ENCODE measurements around the gene PKNOX2. TPM values are rescaled to one million over a fixed set of nuclear protein-coding genes. Genes with fewer than 3 reads are reported as not detected.
A peak's percentile ranks its signal among the peaks of the same experiment; 100 is the strongest.

The PKNOX2 gene
- total and polyA plus RNA-seq, 4 experiments from 2014 or later = not detected

GRCh38 chr11:125154378-125155099 is 10.0 kb upstream of the PKNOX2 start:
- H3K9me3 Mint-ChIP-seq = no peaks in the 10 kb centered on the region
- POLR2A ChIA-PET (ENCODE audit: partially characterized antibody) = no interaction called here
- H3K36me3 ChIP-seq (ENCODE audit: insufficient read depth, low read length) = no peaks in the 10 kb centered on the region
- intact Hi-C loops (cut with micrococcal nuclease) = no loop called here
- H3K27ac ChIP-seq (ENCODE audit: low read depth, low read length) = no peak overlapping the region
- peaks cover 29 to 32% of the 10 kb centered on the region in 2 donors for H3K27me3 Mint-ChIP-seq
- H3K4me1 Mint-ChIP-seq = no peaks in the 10 kb centered on the region
- H3K4me3 Mint-ChIP-seq = no peak overlapping the region
- H3K27me3 ChIP-seq (ENCODE audit: insufficient read depth, low read length) = no peaks in the 10 kb centered on the region
- no peaks in the 10 kb centered on the region for H3K4me1 ChIP-seq (ENCODE audit: insufficient read depth, low read length)
- DNase-seq = no peak
- H3K27ac Mint-ChIP-seq = no peak overlapping the region
- no peaks in the 10 kb centered on the region for H3K9me3 ChIP-seq (ENCODE audit: control insufficient read depth in 1 of 2, low read length in 2 of 2)
- no peak overlapping the region for H3K4me3 ChIP-seq (ENCODE audit: low read length in 2 of 2)
- CTCF ChIA-PET (ENCODE audit: partially characterized antibody) = interaction anchor here (1.0 kb wide), 1 partner anchor 14 kb away, joined by 3 read pairs; no protein-coding TSS in a partner anchor
- H3K36me3 Mint-ChIP-seq = no peaks in the 10 kb centered on the region

GRCh38 chr11:125155100-125155444 is 9.5 kb upstream of the PKNOX2 start:
- Histone ChIP-seq H3K27ac (ENCODE audit: low read depth, low read length) (no peak overlapping the region), H3K27me3 (ENCODE audit: insufficient read depth, low read length) (no peaks in the 10 kb centered on the region), H3K36me3 (ENCODE audit: insufficient read depth, low read length) (no peaks in the 10 kb centered on the region), H3K4me1 (ENCODE audit: insufficient read depth, low read length) (no peaks in the 10 kb centered on the region), H3K4me3 (ENCODE audit: low read length in 2 of 2) (no peak overlapping the region), H3K9me3 (ENCODE audit: control insufficient read depth in 1 of 2, low read length in 2 of 2) (no peaks in the 10 kb centered on the region)
- ChIA-PET CTCF (ENCODE audit: partially characterized antibody) (interaction anchor here (1.0 kb wide), 1 partner anchor 14 kb away, joined by 3 read pairs; no protein-coding TSS in a partner anchor), POLR2A (ENCODE audit: partially characterized antibody) (no interaction called here)
- no peaks in the 10 kb centered on the region for H3K36me3 Mint-ChIP-seq
- intact Hi-C loops (cut with micrococcal nuclease) = no loop called here
- DNase-seq = no peak
- H3K9me3 Mint-ChIP-seq = no peaks in the 10 kb centered on the region
- H3K27ac Mint-ChIP-seq = peak overlapping the region in 1 of 7 donors; percentile 10
- peaks cover 29 to 32% of the 10 kb centered on the region in 2 donors for H3K27me3 Mint-ChIP-seq
- no peaks in the 10 kb centered on the region for H3K4me1 Mint-ChIP-seq
- no peak overlapping the region for H3K4me3 Mint-ChIP-seq

- intact Hi-C loops (cut with micrococcal nuclease) = no loop called here
- H3K9me3 Mint-ChIP-seq = no peaks in the 10 kb centered on the region
- POLR2A ChIA-PET (ENCODE audit: partially characterized antibody) = no interaction called here
Measured at GRCh38 chr11:125155767-125156166, 8.8 kb upstream of the PKNOX2 start.

GRCh38 chr11:125156346-125157117 is 8.0 kb upstream of the PKNOX2 start:
- POLR2A ChIA-PET (ENCODE audit: partially characterized antibody) = interaction anchor here (0.6 kb wide), 1 partner anchor 184 kb away, joined by 4 read pairs; no protein-coding TSS in a partner anchor
- Histone ChIP-seq H3K4me3 (ENCODE audit: low read length in 2 of 2) (no peak overlapping the region), H3K9me3 (ENCODE audit: control insufficient read depth in 1 of 2, low read length in 2 of 2) (no peaks in the 10 kb centered on the region), H3K27me3 (ENCODE audit: insufficient read depth, low read length) (no peaks in the 10 kb centered on the region), H3K27ac (ENCODE audit: low read depth, low read length) (no peak overlapping the region), H3K36me3 (ENCODE audit: insufficient read depth, low read length) (no peaks in the 10 kb centered on the region), H3K4me1 (ENCODE audit: insufficient read depth, low read length) (no peaks in the 10 kb centered on the region)
- CTCF ChIA-PET (ENCODE audit: partially characterized antibody) = interaction anchor here (3.6 kb wide), 1 partner anchor 14 kb away, joined by 15 read pairs; no protein-coding TSS in a partner anchor
- no peak overlapping the region for H3K4me3 Mint-ChIP-seq
- no peaks in the 10 kb centered on the region for H3K9me3 Mint-ChIP-seq
- peaks cover 35% of the 10 kb centered on the region in 2 donors for H3K27me3 Mint-ChIP-seq
- intact Hi-C loops (cut with micrococcal nuclease) = no loop called here
- no peak overlapping the region for H3K27ac Mint-ChIP-seq
- H3K4me1 Mint-ChIP-seq = no peaks in the 10 kb centered on the region
- H3K36me3 Mint-ChIP-seq = no peaks in the 10 kb centered on the region
- no peak for DNase-seq

More at GRCh38 chr11:125155767-125156166, 8.8 kb upstream of the PKNOX2 start:
- DNase-seq = no peak
- CTCF ChIA-PET (ENCODE audit: partially characterized antibody) = no interaction called here
- Mint-ChIP-seq H3K36me3 (no peaks in the 10 kb centered on the region), H3K27ac (no peak overlapping the region), H3K4me3 (no peak overlapping the region), H3K27me3 (peaks cover 34 to 35% of the 10 kb centered on the region in 2 donors), H3K4me1 (no peaks in the 10 kb centered on the region)
- Histone ChIP-seq H3K4me1 (ENCODE audit: insufficient read depth, low read length) (no peaks in the 10 kb centered on the region), H3K36me3 (ENCODE audit: insufficient read depth, low read length) (no peaks in the 10 kb centered on the region), H3K4me3 (ENCODE audit: low read length in 2 of 2) (no peak overlapping the region), H3K27ac (ENCODE audit: low read depth, low read length) (no peak overlapping the region), H3K27me3 (ENCODE audit: insufficient read depth, low read length) (no peaks in the 10 kb centered on the region), H3K9me3 (ENCODE audit: control insufficient read depth in 1 of 2, low read length in 2 of 2) (no peaks in the 10 kb centered on the region)

- H3K4me1 ChIP-seq (ENCODE audit: insufficient read depth, low read length) = no peaks in the 10 kb centered on the region
- H3K4me3 ChIP-seq (ENCODE audit: low read length in 2 of 2) = no peak overlapping the region
- H3K4me1 Mint-ChIP-seq = no peaks in the 10 kb centered on the region
- H3K36me3 ChIP-seq (ENCODE audit: insufficient read depth, low read length) = no peaks in the 10 kb centered on the region
- DNase-seq = no peak
- ChIA-PET CTCF (ENCODE audit: partially characterized antibody) (interaction anchor here (3.6 kb wide), 1 partner anchor 15 kb away, joined by 15 read pairs; no protein-coding TSS in a partner anchor), POLR2A (ENCODE audit: partially characterized antibody) (interaction anchor here (0.6 kb wide), 1 partner anchor 185 kb away, joined by 4 read pairs; no protein-coding TSS in a partner anchor)
- no peak overlapping the region for H3K4me3 Mint-ChIP-seq
- intact Hi-C loops (cut with micrococcal nuclease) = no loop called here
- H3K9me3 Mint-ChIP-seq = no peaks in the 10 kb centered on the region
- H3K9me3 ChIP-seq (ENCODE audit: control insufficient read depth in 1 of 2, low read length in 2 of 2) = no peaks in the 10 kb centered on the region
- H3K27me3 Mint-ChIP-seq = peaks cover 34 to 35% of the 10 kb centered on the region in 2 donors
- H3K27ac Mint-ChIP-seq = no peak overlapping the region
- no peaks in the 10 kb centered on the region for H3K36me3 Mint-ChIP-seq
- H3K27me3 ChIP-seq (ENCODE audit: insufficient read depth, low read length) = no peaks in the 10 kb centered on the region
- H3K27ac ChIP-seq (ENCODE audit: low read depth, low read length) = no peak overlapping the region
Measured at GRCh38 chr11:125157118-125157733, 7.3 kb upstream of the PKNOX2 start.

GRCh38 chr11:125157953-125158680 is 6.4 kb upstream of the PKNOX2 start:
- no peaks in the 10 kb centered on the region for H3K27me3 ChIP-seq (ENCODE audit: insufficient read depth, low read length)
- ChIA-PET POLR2A (ENCODE audit: partially characterized antibody) (no interaction called here), CTCF (ENCODE audit: partially characterized antibody) (interaction anchor here (3.6 kb wide), 1 partner anchor 15 kb away, joined by 15 read pairs; no protein-coding TSS in a partner anchor)
- no peaks in the 10 kb centered on the region for H3K4me1 Mint-ChIP-seq
- no peak overlapping the region for H3K27ac ChIP-seq (ENCODE audit: low read depth, low read length)
- H3K27me3 Mint-ChIP-seq = peaks cover 34 to 35% of the 10 kb centered on the region in 2 donors
- H3K9me3 Mint-ChIP-seq = no peaks in the 10 kb centered on the region
- H3K36me3 Mint-ChIP-seq = no peaks in the 10 kb centered on the region
- H3K27ac Mint-ChIP-seq = no peak overlapping the region
- H3K4me3 ChIP-seq (ENCODE audit: low read length in 2 of 2) = no peak overlapping the region
- DNase-seq = no peak
- no peaks in the 10 kb centered on the region for H3K36me3 ChIP-seq (ENCODE audit: insufficient read depth, low read length)
- no peaks in the 10 kb centered on the region for H3K4me1 ChIP-seq (ENCODE audit: insufficient read depth, low read length)
- intact Hi-C loops (cut with micrococcal nuclease) = no loop called here
- no peaks in the 10 kb centered on the region for H3K9me3 ChIP-seq (ENCODE audit: control insufficient read depth in 1 of 2, low read length in 2 of 2)
- H3K4me3 Mint-ChIP-seq = no peak overlapping the region

Measured in CD4-positive, alpha-beta memory T cell (primary cell).